Choroid plexus epithelial cell (primary cell): Measurements from ENCODE around the gene RCN2.

Experiments
- DNase-seq: peaks from one replicate; pipeline ENCODE4 v3.0.0-alpha.2; 2010; ENCODE audit warnings: low read depth
- H3K4me3 ChIP-seq: 2 replicates; pipeline ENCODE4 v1.5.1; 2011; ENCODE audit warnings: low read depth, mild to moderate bottlenecking, control low read depth, low read length, moderate library complexity
- TF ChIP-seq, protein P1 (sequence below): conservative IDR thresholded peaks from 2 replicates; pipeline ENCODE4 v1.5.1; 2011; ENCODE audit warnings: low read depth, mild to moderate bottlenecking, control low read depth, inconsistent platforms, low read length, moderate library complexity

Gene RCN2

GRCh38 chr15:76901965-76902364 is 29.6 kb upstream of the RCN2 start:
- no peak overlapping the region for H3K4me3 ChIP-seq
- TF ChIP-seq, protein P1, sequence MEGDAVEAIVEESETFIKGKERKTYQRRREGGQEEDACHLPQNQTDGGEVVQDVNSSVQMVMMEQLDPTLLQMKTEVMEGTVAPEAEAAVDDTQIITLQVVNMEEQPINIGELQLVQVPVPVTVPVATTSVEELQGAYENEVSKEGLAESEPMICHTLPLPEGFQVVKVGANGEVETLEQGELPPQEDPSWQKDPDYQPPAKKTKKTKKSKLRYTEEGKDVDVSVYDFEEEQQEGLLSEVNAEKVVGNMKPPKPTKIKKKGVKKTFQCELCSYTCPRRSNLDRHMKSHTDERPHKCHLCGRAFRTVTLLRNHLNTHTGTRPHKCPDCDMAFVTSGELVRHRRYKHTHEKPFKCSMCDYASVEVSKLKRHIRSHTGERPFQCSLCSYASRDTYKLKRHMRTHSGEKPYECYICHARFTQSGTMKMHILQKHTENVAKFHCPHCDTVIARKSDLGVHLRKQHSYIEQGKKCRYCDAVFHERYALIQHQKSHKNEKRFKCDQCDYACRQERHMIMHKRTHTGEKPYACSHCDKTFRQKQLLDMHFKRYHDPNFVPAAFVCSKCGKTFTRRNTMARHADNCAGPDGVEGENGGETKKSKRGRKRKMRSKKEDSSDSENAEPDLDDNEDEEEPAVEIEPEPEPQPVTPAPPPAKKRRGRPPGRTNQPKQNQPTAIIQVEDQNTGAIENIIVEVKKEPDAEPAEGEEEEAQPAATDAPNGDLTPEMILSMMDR, result no peak
- no peak for DNase-seq

GRCh38 chr15:76903251-76903681 is 28.3 kb upstream of the RCN2 start:
- TF ChIP-seq, protein P1, result peak; percentile 57
- peak; percentile 61 for DNase-seq
- H3K4me3 ChIP-seq, result no peak overlapping the region

DNA sequence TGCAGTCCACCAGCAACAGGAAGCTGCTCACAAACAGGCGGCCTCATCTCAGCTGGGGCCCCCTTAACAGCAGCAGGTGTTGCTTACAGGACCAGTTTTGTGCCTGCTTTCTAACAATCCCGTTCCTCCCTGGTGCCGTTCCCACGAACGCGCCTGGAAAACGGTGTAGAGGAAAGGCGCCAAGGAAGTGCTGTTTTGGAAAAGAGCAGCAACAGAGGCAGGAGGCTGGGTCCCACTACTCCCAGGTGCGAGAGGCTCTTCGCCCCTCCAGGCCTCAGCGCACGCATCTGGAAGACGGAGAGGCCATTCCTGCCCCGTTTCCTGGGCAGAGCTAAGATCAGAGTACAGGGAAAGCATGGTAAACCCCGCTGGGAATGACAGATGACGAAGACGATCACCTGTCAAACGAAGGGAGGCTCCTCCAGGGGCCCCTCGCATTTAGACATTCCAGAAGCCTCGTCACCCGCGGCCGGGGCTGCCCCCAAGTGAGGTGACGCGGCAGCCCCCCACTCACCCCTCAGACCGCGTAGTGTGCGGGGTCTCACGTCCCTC is 27.0 kb upstream of the RCN2 start:
- peak; percentile 23 for DNase-seq

DNA sequence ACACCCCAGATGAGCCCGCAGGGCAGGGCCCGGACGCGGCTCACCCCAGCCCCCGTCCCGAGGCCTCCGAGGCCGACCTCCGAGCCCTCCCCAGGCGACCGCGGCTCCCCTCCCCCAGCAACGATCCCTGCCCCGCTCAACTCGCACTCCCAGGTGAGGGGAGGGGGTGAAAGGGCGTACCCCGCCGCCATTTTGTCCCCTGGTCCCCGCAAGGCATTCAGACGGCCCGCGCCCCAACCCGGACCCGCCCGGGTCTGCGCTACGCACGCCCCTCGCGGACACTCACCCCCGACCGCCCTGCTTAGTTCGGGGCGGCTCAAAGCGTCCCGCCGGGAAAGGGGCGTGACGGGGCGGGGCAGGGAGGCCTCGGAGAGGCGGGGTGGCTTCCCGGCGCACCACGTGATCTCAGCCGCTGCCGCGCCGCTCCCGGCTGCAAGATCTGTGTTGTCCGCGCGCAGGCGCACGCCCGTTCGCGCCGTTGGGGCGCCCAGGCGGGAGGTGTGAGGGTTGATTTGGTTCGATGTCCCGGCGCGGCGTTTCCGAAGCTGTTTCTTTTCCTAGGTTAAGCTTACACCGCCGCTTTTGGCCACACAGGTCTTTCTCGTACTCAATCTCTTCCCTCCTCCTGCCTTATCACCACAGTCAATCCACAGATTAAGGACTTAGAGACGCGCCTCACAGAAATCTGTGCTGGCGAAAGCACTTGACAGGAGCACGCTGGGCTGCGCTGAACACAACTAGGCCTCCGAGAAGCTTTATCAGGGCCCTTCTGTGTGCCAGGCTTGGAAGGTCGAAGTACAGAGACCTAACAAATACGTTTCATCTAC is 26.3 kb upstream of the RCN2 start, which contains the start of gene SCAPER:
Gene SCAPER, minus strand, starts transcription at position 328 of the 827 bp plus-strand sequence. CDS start 21,523 bp downstream, outside the sequence.
- peak within 1 kb of the TSS; percentile 94 for H3K4me3 ChIP-seq
- peak; percentile 87 for DNase-seq

More for the DNA sequence above, 27.0 kb upstream of the RCN2 start:
- peak overlapping the region; percentile 94 for H3K4me3 ChIP-seq
- TF ChIP-seq, protein P1, result no peak

GRCh38 chr15:76905855-76906254 is 25.7 kb upstream of the RCN2 start:
- no peak overlapping the region for H3K4me3 ChIP-seq
- TF ChIP-seq, protein P1, result no peak
- DNase-seq, result no peak

More for the DNA sequence above, 26.3 kb upstream of the RCN2 start, which contains the start of gene SCAPER:
- TF ChIP-seq, protein P1, result no peak

- DNase-seq, result no peak
- TF ChIP-seq, protein P1, result no peak
- H3K4me3 ChIP-seq, result no peak overlapping the region
Measured at GRCh38 chr15:76912430-76912829, 19.1 kb upstream of the RCN2 start.
